Measurements from ENCODE around the gene TPSAB1.

The TPSAB1 gene

GRCh38 chr16:1285669-1286512 lies 45.4 kb downstream of the TPSAB1 start:
- no peak for DNase-seq (ENCODE audit: low read depth)

GRCh38 chr16:1286513-1287094 lies 46.1 kb downstream of the TPSAB1 start:
- no peak for DNase-seq (ENCODE audit: low read depth)

GRCh38 chr16:1287982-1288670 lies 47.6 kb downstream of the TPSAB1 start:
- DNase-seq (ENCODE audit: low read depth), result no peak

GRCh38 chr16:1288813-1289476 lies 48.4 kb downstream of the TPSAB1 start:
- no peak for DNase-seq (ENCODE audit: low read depth)

- no peak for DNase-seq (ENCODE audit: low read depth)
Observed at GRCh38 chr16:1289477-1289866, 49.0 kb downstream of the TPSAB1 start.

- no peak for DNase-seq (ENCODE audit: low read depth)
Observed at GRCh38 chr16:1290063-1290501, 49.6 kb downstream of the TPSAB1 start.

- DNase-seq (ENCODE audit: low read depth), result no peak
Observed at GRCh38 chr16:1290860-1291575, 50.5 kb downstream of the TPSAB1 start.

GRCh38 chr16:1291576-1291974 lies 51.1 kb downstream of the TPSAB1 start:
- DNase-seq (ENCODE audit: low read depth), result no peak

Data from fibroblast of the conjunctiva (primary cell).